Epidermal melanocyte (primary cell): ENCODE data around the gene ARL10.
A peak's percentile ranks its signal among the peaks of the same experiment; 100 is the strongest.

Source experiments
- DNase-seq: peaks from one replicate; pipeline ENCODE4 v3.0.0; 2011; ENCODE audit warnings: low spot score; ENCODE audit not compliant: insufficient read length

ARL10 gene

GRCh38 chr5:176361437-176362232, 3.7 kb upstream of the ARL10 start, which contains the start of gene KIAA1191:
Gene KIAA1191 (minus strand): TSS chr5:176361764. CDS start chr5:176359508, 2,256 bp downstream.
- DNase-seq: peak; percentile 89

- DNase-seq: no peak
Observed at GRCh38 chr5:176362233-176362490, 3.1 kb upstream of the ARL10 start.

GRCh38 chr5:176364765-176365350, 429 bp upstream of the ARL10 start:
- DNase-seq: no peak

- DNase-seq: no peak
Observed at GRCh38 chr5:176366232-176366894, 1.1 kb downstream of the ARL10 start.

- DNase-seq: no peak
Observed at GRCh38 chr5:176368726-176369125, 3.4 kb downstream of the ARL10 start.

- no peak for DNase-seq
Observed at GRCh38 chr5:176369934-176370711, 4.8 kb downstream of the ARL10 start.

GRCh38 chr5:176371621-176372539, 6.6 kb downstream of the ARL10 start:
- DNase-seq: no peak

GRCh38 chr5:176373100-176373818, 8.0 kb downstream of the ARL10 start:
- DNase-seq: peak; percentile 68

- no peak for DNase-seq
Observed at GRCh38 chr5:176379881-176380280, 14.6 kb downstream of the ARL10 start.

- DNase-seq: no peak
Observed at GRCh38 chr5:176381423-176381822, 16.1 kb downstream of the ARL10 start.

GRCh38 chr5:176381979-176382378, 16.7 kb downstream of the ARL10 start:
- no peak for DNase-seq

- no peak for DNase-seq
Observed at GRCh38 chr5:176382721-176383120, 17.4 kb downstream of the ARL10 start.

GRCh38 chr5:176383248-176383905, 18.1 kb downstream of the ARL10 start:
- no peak for DNase-seq

GRCh38 chr5:176383961-176384360, 18.7 kb downstream of the ARL10 start:
- DNase-seq: no peak

- no peak for DNase-seq
Observed at GRCh38 chr5:176384366-176384930, 19.2 kb downstream of the ARL10 start.

- no peak for DNase-seq
Observed at GRCh38 chr5:176384991-176385390, 19.7 kb downstream of the ARL10 start.

GRCh38 chr5:176386491-176386890, 21.2 kb downstream of the ARL10 start:
- DNase-seq: no peak

GRCh38 chr5:176387384-176387925, 22.2 kb downstream of the ARL10 start:
- no peak for DNase-seq

- DNase-seq: no peak
Observed at GRCh38 chr5:176388003-176388443, 22.7 kb downstream of the ARL10 start.
